ENCODE data around the gene ZNF598.

The ZNF598 gene

DNA sequence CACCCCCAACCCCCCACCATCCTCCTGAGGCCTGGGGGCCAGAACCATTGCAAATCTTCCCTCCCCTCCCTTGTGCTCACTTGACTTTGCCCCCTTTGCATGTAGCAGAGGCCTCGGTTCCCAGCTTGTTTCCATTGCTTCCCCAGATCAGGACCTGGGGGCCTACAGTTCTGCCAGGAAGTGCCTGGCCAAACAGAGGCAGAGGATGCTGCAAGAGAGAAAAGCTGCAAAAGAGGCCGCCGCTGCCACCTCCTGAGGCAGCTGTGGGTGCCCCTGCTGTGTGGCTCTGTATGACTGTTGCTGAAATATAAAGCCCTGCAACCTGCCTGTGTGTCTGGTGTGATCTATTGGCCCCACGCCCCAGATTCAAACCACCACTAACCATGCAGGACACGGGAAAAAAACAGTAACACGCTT, 48.0 kb downstream of the ZNF598 start:
- H3K4me3 ChIP-seq (ENCODE audit: low read depth in 1 of 2, low read length in 2 of 2): no peak overlapping the region
- H3K4me1 ChIP-seq (ENCODE audit: insufficient read depth, low read length): peaks cover 64% of the 10 kb centered on the region

DNA sequence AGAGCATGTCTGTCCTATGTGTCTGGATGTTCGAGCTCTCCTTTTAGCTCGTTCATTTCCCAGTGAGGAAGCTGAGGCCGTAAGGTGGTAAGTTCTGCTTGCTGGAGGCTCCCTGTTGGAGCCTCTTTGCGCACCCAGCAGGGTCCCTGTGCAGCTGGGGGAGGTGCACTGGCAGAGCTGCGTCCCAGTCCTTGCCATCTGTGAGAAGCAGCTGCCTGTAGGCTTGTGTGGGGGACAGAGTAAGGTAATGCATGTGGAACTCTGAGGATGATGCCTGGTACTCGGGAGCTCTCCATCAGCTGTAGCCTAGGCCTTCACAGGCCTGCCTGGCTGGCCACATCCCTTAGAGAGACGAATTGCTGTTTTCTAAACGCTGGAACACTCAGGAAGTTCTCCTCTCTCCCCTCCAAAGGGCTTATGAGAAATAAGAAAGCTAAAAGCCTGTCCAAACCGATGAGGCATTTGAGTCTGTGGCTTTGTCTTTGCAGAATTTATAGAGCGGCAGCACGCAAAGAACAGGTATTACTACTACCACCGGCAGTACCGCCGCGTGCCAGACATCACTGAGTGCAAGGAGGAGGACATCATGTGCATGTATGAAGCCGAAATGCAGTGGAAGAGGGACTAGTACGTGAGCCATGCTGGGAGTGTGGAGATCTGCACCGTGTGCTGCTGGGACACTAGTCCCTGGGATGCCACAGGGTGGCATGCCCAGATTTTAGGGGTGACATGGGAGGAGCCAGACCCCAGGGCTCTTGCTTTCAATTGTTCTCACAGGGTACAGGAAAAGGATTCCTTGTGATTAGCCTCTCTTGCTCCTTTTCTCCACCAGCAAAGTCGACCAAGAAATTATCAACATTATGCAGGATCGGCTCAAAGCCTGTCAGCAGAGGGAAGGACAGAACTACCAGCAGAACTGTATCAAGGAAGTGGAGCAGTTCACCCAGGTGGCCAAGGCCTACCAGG, 48.7 kb downstream of the ZNF598 start:
- Histone ChIP-seq H3K4me1 (ENCODE audit: insufficient read depth, low read length) (peaks cover 57% of the 10 kb centered on the region), H3K79me2 (ENCODE audit: insufficient read depth, low read length) (peaks cover 57% of the 10 kb centered on the region), H3K9ac (ENCODE audit: low read depth, low read length) (peak overlapping the region; percentile 81), H3K4me3 (ENCODE audit: low read depth in 1 of 2, low read length in 2 of 2) (peak overlapping the region in 1 of 2 experiments; percentile 75; a peak in 3 of 4 replicates), H3K9me3 (ENCODE audit: insufficient read depth, low read length, severe bottlenecking) (no peaks in the 10 kb centered on the region), H4K20me1 (ENCODE audit: insufficient read depth, low read length) (peaks cover 31% of the 10 kb centered on the region), H2AFZ (ENCODE audit: low read depth, low read length) (no peak overlapping the region), H3K27ac (ENCODE audit: low read length) (peak overlapping the region; percentile 48), H3K4me2 (ENCODE audit: insufficient read depth, low read length) (peak overlapping the region; percentile 76), H3K36me3 (ENCODE audit: insufficient read depth, low read length) (peaks cover 34% of the 10 kb centered on the region), H3K27me3 (ENCODE audit: insufficient read depth, low read length, poor library complexity) (no peaks in the 10 kb centered on the region)
- ATAC-seq (ENCODE audit: insufficient read depth, low read depth): peak; percentile 48
- TF ChIP-seq EZH2 (IDR thresholded peaks at IDR 0.05; ENCODE audit: borderline replicate concordance, low read depth, low read length, severe bottlenecking): no peak
- TF ChIP-seq, protein P1, sequence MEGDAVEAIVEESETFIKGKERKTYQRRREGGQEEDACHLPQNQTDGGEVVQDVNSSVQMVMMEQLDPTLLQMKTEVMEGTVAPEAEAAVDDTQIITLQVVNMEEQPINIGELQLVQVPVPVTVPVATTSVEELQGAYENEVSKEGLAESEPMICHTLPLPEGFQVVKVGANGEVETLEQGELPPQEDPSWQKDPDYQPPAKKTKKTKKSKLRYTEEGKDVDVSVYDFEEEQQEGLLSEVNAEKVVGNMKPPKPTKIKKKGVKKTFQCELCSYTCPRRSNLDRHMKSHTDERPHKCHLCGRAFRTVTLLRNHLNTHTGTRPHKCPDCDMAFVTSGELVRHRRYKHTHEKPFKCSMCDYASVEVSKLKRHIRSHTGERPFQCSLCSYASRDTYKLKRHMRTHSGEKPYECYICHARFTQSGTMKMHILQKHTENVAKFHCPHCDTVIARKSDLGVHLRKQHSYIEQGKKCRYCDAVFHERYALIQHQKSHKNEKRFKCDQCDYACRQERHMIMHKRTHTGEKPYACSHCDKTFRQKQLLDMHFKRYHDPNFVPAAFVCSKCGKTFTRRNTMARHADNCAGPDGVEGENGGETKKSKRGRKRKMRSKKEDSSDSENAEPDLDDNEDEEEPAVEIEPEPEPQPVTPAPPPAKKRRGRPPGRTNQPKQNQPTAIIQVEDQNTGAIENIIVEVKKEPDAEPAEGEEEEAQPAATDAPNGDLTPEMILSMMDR (IDR thresholded peaks at IDR 0.05; ENCODE audit: borderline replicate concordance, extremely low read depth, low read length, poor library complexity, severe bottlenecking): no peak
- DNase-seq: peak; percentile 70

More for the DNA sequence above, 48.0 kb downstream of the ZNF598 start:
- Histone ChIP-seq H3K27ac (ENCODE audit: low read length) (no peak overlapping the region), H2AFZ (ENCODE audit: low read depth, low read length) (no peak overlapping the region), H3K27me3 (ENCODE audit: insufficient read depth, low read length, poor library complexity) (no peaks in the 10 kb centered on the region), H3K4me2 (ENCODE audit: insufficient read depth, low read length) (peak overlapping the region; percentile 76; the same call in 1 of the 2 replicates), H3K9ac (ENCODE audit: low read depth, low read length) (no peak overlapping the region), H4K20me1 (ENCODE audit: insufficient read depth, low read length) (peaks cover 31% of the 10 kb centered on the region), H3K79me2 (ENCODE audit: insufficient read depth, low read length) (peaks cover 62% of the 10 kb centered on the region), H3K36me3 (ENCODE audit: insufficient read depth, low read length) (peaks cover 34% of the 10 kb centered on the region), H3K9me3 (ENCODE audit: insufficient read depth, low read length, severe bottlenecking) (no peaks in the 10 kb centered on the region)
- peak; percentile 42 for DNase-seq
- TF ChIP-seq EZH2 (IDR thresholded peaks at IDR 0.05; ENCODE audit: borderline replicate concordance, low read depth, low read length, severe bottlenecking): no peak
- TF ChIP-seq, protein P1 (IDR thresholded peaks at IDR 0.05; ENCODE audit: borderline replicate concordance, extremely low read depth, low read length, poor library complexity, severe bottlenecking): no peak
- ATAC-seq (ENCODE audit: insufficient read depth, low read depth): no peak

DNA sequence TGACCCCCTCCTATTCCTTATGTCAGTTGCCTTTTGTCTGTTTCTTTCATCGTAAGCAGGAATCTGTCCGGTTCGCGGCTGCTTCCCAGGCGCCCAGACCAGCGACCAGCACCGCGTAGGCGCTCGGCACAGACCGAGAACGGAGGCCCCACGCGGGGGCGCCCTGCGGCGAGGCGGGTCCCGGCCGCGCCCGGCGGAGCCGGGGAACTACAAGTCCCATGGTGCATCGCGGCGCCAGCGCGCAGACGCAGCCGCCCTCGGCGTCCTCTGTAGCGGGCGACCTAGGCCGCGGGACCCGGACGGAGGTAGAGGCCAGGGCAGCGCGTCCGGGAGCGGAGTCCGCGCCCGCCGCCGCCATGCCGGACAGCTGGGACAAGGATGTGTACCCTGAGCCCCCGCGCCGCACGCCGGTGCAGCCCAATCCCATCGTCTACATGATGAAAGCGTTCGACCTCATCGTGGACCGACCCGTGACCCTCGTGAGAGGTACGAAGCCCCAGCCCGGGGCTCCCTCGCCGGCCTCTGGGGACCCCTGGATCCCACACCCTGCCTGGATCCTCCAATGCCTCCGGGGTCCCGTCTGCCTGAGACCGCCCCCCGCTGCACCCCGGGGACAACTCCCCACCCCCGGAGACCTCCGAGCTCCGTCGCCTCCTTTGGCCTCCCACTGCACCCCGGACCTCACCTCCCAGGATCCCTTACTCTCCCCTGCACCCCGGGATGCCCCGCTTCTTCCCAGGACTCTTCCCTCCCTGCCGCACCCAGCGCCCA, 50.2 kb downstream of the ZNF598 start, which contains the start of gene NDUFB10:
Gene NDUFB10, plus strand, starts transcription at position 270 of the 771 bp plus-strand sequence. Its CDS starts 87 bp downstream, at position 357.
- no peaks in the 10 kb centered on the region for H3K27me3 ChIP-seq (ENCODE audit: insufficient read depth, low read length, poor library complexity)
- H3K4me2 ChIP-seq (ENCODE audit: insufficient read depth, low read length): peak within 1 kb of the TSS; percentile 76
- peak within 1 kb of the TSS; percentile 74 for H3K27ac ChIP-seq (ENCODE audit: low read length)
- peak; percentile 80 for ATAC-seq (ENCODE audit: insufficient read depth, low read depth)
- peak within 1 kb of the TSS; percentile 89 for H2AFZ ChIP-seq (ENCODE audit: low read depth, low read length)
- no peaks in the 10 kb centered on the region for H3K9me3 ChIP-seq (ENCODE audit: insufficient read depth, low read length, severe bottlenecking)
- peaks cover 34% of the 10 kb centered on the region for H3K36me3 ChIP-seq (ENCODE audit: insufficient read depth, low read length)
- peaks cover 31% of the 10 kb centered on the region for H4K20me1 ChIP-seq (ENCODE audit: insufficient read depth, low read length)
- peaks cover 44% of the 10 kb centered on the region for H3K79me2 ChIP-seq (ENCODE audit: insufficient read depth, low read length)
- no peak for TF ChIP-seq EZH2 (IDR thresholded peaks at IDR 0.05; ENCODE audit: borderline replicate concordance, low read depth, low read length, severe bottlenecking)
- TF ChIP-seq, protein P1 (IDR thresholded peaks at IDR 0.05; ENCODE audit: borderline replicate concordance, extremely low read depth, low read length, poor library complexity, severe bottlenecking): peak; percentile 90
- H3K9ac ChIP-seq (ENCODE audit: low read depth, low read length): peak within 1 kb of the TSS; percentile 81
- peak; percentile 89 for DNase-seq
- peak within 1 kb of the TSS; percentile 66 to 75 for H3K4me3 ChIP-seq (ENCODE audit: low read depth in 1 of 2, low read length in 2 of 2)
- H3K4me1 ChIP-seq (ENCODE audit: insufficient read depth, low read length): peaks cover 50% of the 10 kb centered on the region

Data from DND-41 (cell line).